Activated CD4-positive, alpha-beta memory T cell treated with anti-CD3 and anti-CD28 coated beads, Interleukin-2, amount 10 ng/mL, durations not matched to agents 7 days and 5 days (primary cell): ENCODE results near the gene RNF5. TPM values are rescaled to one million over a fixed set of nuclear protein-coding genes. Genes with fewer than 3 reads are reported as not detected.
"Not testable (repeated sequence)": the region's sequence is repeated elsewhere in the genome, so short reads cannot be mapped to it uniquely, and the experiment has no call there.

ENCODE experiments used
- CTCF ChIA-PET: fragments of 350-600 bp; sonication (Branson Sonifier 250); formaldehyde crosslinking; loops from one replicate; lab custom pipeline; 2021; ENCODE audit warnings: antibody characterized with exemption, inconsistent platforms; lab: Charles Lee
- POLR2A ChIA-PET: fragments of 350-600 bp; sonication (Branson Sonifier 250); formaldehyde crosslinking; loops from one replicate; lab custom pipeline; 2021; ENCODE audit warnings: antibody characterized with exemption; lab: Charles Lee
- DNase-seq: peaks from one replicate; pipeline ENCODE4 v3.0.0-alpha.2; 2020
- H3K27ac Mint-ChIP-seq: one replicate; pipeline ENCODE4 v1.8.0; 2021; ENCODE audit warnings: mild to moderate bottlenecking, mixed read lengths
- H3K27me3 Mint-ChIP-seq: one replicate; pipeline ENCODE4 v1.8.0; 2021; ENCODE audit warnings: mixed read lengths
- H3K36me3 Mint-ChIP-seq: one replicate; pipeline ENCODE4 v1.8.0; 2021; ENCODE audit warnings: low read depth, mixed read lengths
- H3K4me1 Mint-ChIP-seq: one replicate; pipeline ENCODE4 v1.8.0; 2021; ENCODE audit warnings: mixed read lengths
- H3K4me3 Mint-ChIP-seq: one replicate; pipeline ENCODE4 v1.8.0; 2021; ENCODE audit warnings: mild to moderate bottlenecking, mixed read lengths
- H3K9me3 Mint-ChIP-seq: one replicate; pipeline ENCODE4 v1.8.0; 2021; ENCODE audit warnings: mixed read lengths
- total RNA-seq, 2 experiments: library from RNA; stranded (reverse); gene quantifications; one replicate each; pipeline ENCODE4 v1.2.3, GENCODE V29; 2021

The RNF5 gene
- total RNA-seq, 2 experiments from 2014 or later, result 44.0 to 45.4 TPM

GRCh38 chr6:32182555-32182981 is 4.4 kb downstream of the RNF5 start:
- no peaks in the 10 kb centered on the region for H3K9me3 Mint-ChIP-seq
- H3K27me3 Mint-ChIP-seq, result no peaks in the 10 kb centered on the region
- POLR2A ChIA-PET, result interaction anchor here (8.0 kb wide), 1 partner anchor 9 kb away, joined by 155 read pairs; the partner anchor contains the start of genes GPSM3 and PBX2
- H3K27ac Mint-ChIP-seq, result peak overlapping the region; percentile 23
- H3K4me3 Mint-ChIP-seq, result no peak overlapping the region
- DNase-seq, result no peak
- peaks cover 48% of the 10 kb centered on the region for H3K4me1 Mint-ChIP-seq
- CTCF ChIA-PET, result interaction anchor here (0.6 to 1.2 kb wide), 2 partner anchors 13 to 63 kb away, joined by 3 to 4 read pairs; no protein-coding TSS in a partner anchor
- peaks cover 65% of the 10 kb centered on the region for H3K36me3 Mint-ChIP-seq

GRCh38 chr6:32183030-32183429 is 4.8 kb downstream of the RNF5 start:
- no peak for DNase-seq
- peaks cover 69% of the 10 kb centered on the region for H3K36me3 Mint-ChIP-seq
- H3K9me3 Mint-ChIP-seq, result no peaks in the 10 kb centered on the region
- H3K4me3 Mint-ChIP-seq, result no peak overlapping the region
- ChIA-PET CTCF (interaction anchor here (0.6 kb wide), 1 partner anchor 62 kb away, joined by 3 read pairs; no protein-coding TSS in a partner anchor), POLR2A (interaction anchor here (8.0 kb wide), 1 partner anchor 8 kb away, joined by 155 read pairs; the partner anchor contains the start of genes GPSM3 and PBX2)
- H3K27me3 Mint-ChIP-seq, result no peaks in the 10 kb centered on the region
- peak overlapping the region; percentile 23 for H3K27ac Mint-ChIP-seq
- peaks cover 52% of the 10 kb centered on the region for H3K4me1 Mint-ChIP-seq

- Mint-ChIP-seq H3K27me3 (no peaks in the 10 kb centered on the region), H3K4me3 (no peak overlapping the region), H3K36me3 (peaks cover 72% of the 10 kb centered on the region), H3K27ac (no peak overlapping the region), H3K4me1 (peaks cover 55% of the 10 kb centered on the region), H3K9me3 (no peaks in the 10 kb centered on the region)
- no peak for DNase-seq
- ChIA-PET CTCF (no interaction called here), POLR2A (interaction anchor here (8.0 kb wide), 1 partner anchor 8 kb away, joined by 155 read pairs; the partner anchor contains the start of genes GPSM3 and PBX2)
These were observed 5.4 kb downstream of the RNF5 start for GRCh38 chr6:32183483-32184083.

- Mint-ChIP-seq H3K36me3 (peaks cover 72% of the 10 kb centered on the region), H3K4me1 (peaks cover 55% of the 10 kb centered on the region), H3K27me3 (no peaks in the 10 kb centered on the region), H3K27ac (peak within 1 kb of the TSS; percentile 31), H3K9me3 (no peaks in the 10 kb centered on the region), H3K4me3 (no peak within 1 kb of the TSS)
- DNase-seq, result no peak
- POLR2A ChIA-PET, result no interaction called here
- CTCF ChIA-PET, result no interaction called here
These were observed 6.0 kb downstream of the RNF5 start, which contains the start of gene AGER for GRCh38 chr6:32184084-32184640. TSS of gene AGER (minus strand) at chr6:32184253. CDS start at chr6:32184222, 31 bp downstream.

GRCh38 chr6:32185681-32186131 is 7.5 kb downstream of the RNF5 start:
- Mint-ChIP-seq H3K4me1 (peaks cover 43% of the 10 kb centered on the region), H3K36me3 (peaks cover 71% of the 10 kb centered on the region), H3K4me3 (peak overlapping the region; percentile 28), H3K27ac (peak overlapping the region; percentile 91)
- H3K27me3 Mint-ChIP-seq, CTCF ChIA-PET, H3K9me3 Mint-ChIP-seq: not testable (repeated sequence)
- POLR2A ChIA-PET, result interaction anchor here (10.5 kb wide), 1 partner anchor 6 kb away, joined by 155 read pairs; the partner anchor contains the start of genes AGPAT1 and RNF5
- DNase-seq, result peak; percentile 73

GRCh38 chr6:32186151-32186840 is 8.1 kb downstream of the RNF5 start:
- Mint-ChIP-seq H3K4me3 (peak overlapping the region; percentile 28), H3K36me3 (peaks cover 70% of the 10 kb centered on the region)

GRCh38 chr6:32187009-32187709 is 9.0 kb downstream of the RNF5 start:
- H3K27ac Mint-ChIP-seq, result peak overlapping the region; percentile 91
- no peak for DNase-seq
- no peaks in the 10 kb centered on the region for H3K9me3 Mint-ChIP-seq
- ChIA-PET CTCF (no interaction called here), POLR2A (interaction anchor here (10.5 kb wide), 1 partner anchor 8 kb away, joined by 155 read pairs; the partner anchor contains the start of genes AGPAT1 and RNF5)
- H3K4me1 Mint-ChIP-seq, result peaks cover 43% of the 10 kb centered on the region
- H3K36me3 Mint-ChIP-seq, result peaks cover 75% of the 10 kb centered on the region
- peak overlapping the region; percentile 41 for H3K4me3 Mint-ChIP-seq
- H3K27me3 Mint-ChIP-seq, result no peaks in the 10 kb centered on the region

More at GRCh38 chr6:32186151-32186840, 8.1 kb downstream of the RNF5 start:
- peaks cover 41% of the 10 kb centered on the region for H3K4me1 Mint-ChIP-seq
- POLR2A ChIA-PET, result interaction anchor here (10.5 kb wide), 1 partner anchor 7 kb away, joined by 155 read pairs; the partner anchor contains the start of genes AGPAT1 and RNF5
- CTCF ChIA-PET, H3K9me3 Mint-ChIP-seq, DNase-seq, H3K27me3 Mint-ChIP-seq: not testable (repeated sequence)
- H3K27ac Mint-ChIP-seq, result peak overlapping the region; percentile 91

- Mint-ChIP-seq H3K36me3 (peaks cover 77% of the 10 kb centered on the region), H3K27ac (peak overlapping the region; percentile 91), H3K4me3 (peak overlapping the region; percentile 41), H3K4me1 (peaks cover 43% of the 10 kb centered on the region)
- POLR2A ChIA-PET, result interaction anchor here (10.5 kb wide), 1 partner anchor 8 kb away, joined by 155 read pairs; the partner anchor contains the start of genes AGPAT1 and RNF5
- CTCF ChIA-PET, result interaction anchor here (0.5 kb wide), 1 partner anchor 1383 kb away, joined by 3 read pairs; no protein-coding TSS in a partner anchor
- not testable (repeated sequence) for H3K27me3 Mint-ChIP-seq, DNase-seq, H3K9me3 Mint-ChIP-seq
These were observed 9.6 kb downstream of the RNF5 start for GRCh38 chr6:32187725-32188380.

- Mint-ChIP-seq H3K27ac (peak overlapping the region; percentile 77), H3K36me3 (peaks cover 73% of the 10 kb centered on the region)
- CTCF ChIA-PET, result interaction anchor here (0.5 kb wide), 1 partner anchor 1382 kb away, joined by 3 read pairs; no protein-coding TSS in a partner anchor
These were observed 10.3 kb downstream of the RNF5 start for GRCh38 chr6:32188381-32189068.

GRCh38 chr6:32189069-32189741 is 11.0 kb downstream of the RNF5 start:
- Mint-ChIP-seq H3K27ac (peak overlapping the region; percentile 77), H3K27me3 (no peaks in the 10 kb centered on the region), H3K9me3 (no peaks in the 10 kb centered on the region), H3K4me3 (peak overlapping the region; percentile 86), H3K36me3 (peaks cover 67% of the 10 kb centered on the region), H3K4me1 (peaks cover 56% of the 10 kb centered on the region)
- ChIA-PET POLR2A (interaction anchor here (1.1 to 10.5 kb wide), 2 partner anchors 10 to 782 kb away, joined by 3 to 155 read pairs; partner anchors contain the start of genes AGPAT1 and RNF5), CTCF (no interaction called here)
- no peak for DNase-seq

More at GRCh38 chr6:32188381-32189068, 10.3 kb downstream of the RNF5 start:
- Mint-ChIP-seq H3K4me1 (peaks cover 50% of the 10 kb centered on the region), H3K4me3 (peak overlapping the region; percentile 86), H3K27me3 (no peaks in the 10 kb centered on the region), H3K9me3 (no peaks in the 10 kb centered on the region)
- POLR2A ChIA-PET, result interaction anchor here (1.1 to 10.5 kb wide), 2 partner anchors 9 to 783 kb away, joined by 3 to 155 read pairs; partner anchors contain the start of genes AGPAT1 and RNF5
- no peak for DNase-seq
